ENCODE results near the gene KRTAP5-10.

GRCh38 chr11:71555508-71555907 lies 9.9 kb upstream of the KRTAP5-10 start:
- TF ChIP-seq MYC (IDR thresholded peaks at IDR 0.05; ENCODE audit: low read depth, low read length) (no peak), CTCF (IDR thresholded peaks at IDR 0.05; ENCODE audit: extremely low read depth in 1 of 2, insufficient read depth in 1 of 2, low read depth in 1 of 2, low read length in 2 of 2) (no peak), POLR2A (IDR thresholded peaks at IDR 0.05; ENCODE audit: low read depth, low read length) (no peak), POLR2AphosphoS5 (IDR thresholded peaks at IDR 0.05; ENCODE audit: insufficient read depth, low read depth, low read length) (no peak), MAX (IDR thresholded peaks at IDR 0.05; ENCODE audit: insufficient read depth, insufficient read length) (no peak), JUN (IDR thresholded peaks at IDR 0.05; ENCODE audit: borderline replicate concordance, insufficient read depth, insufficient read length, low read depth) (no peak), GATA2 (IDR thresholded peaks at IDR 0.05; ENCODE audit: insufficient read depth, insufficient read length, low read depth, low read length) (no peak), EZH2 (IDR thresholded peaks at IDR 0.05; ENCODE audit: borderline replicate concordance, low read depth, low read length, severe bottlenecking) (no peak), FOS (IDR thresholded peaks at IDR 0.05; ENCODE audit: borderline replicate concordance, insufficient read depth, low read length) (no peak)
